OCI-LY3 (cell line): ENCODE measurements around the gene LPIN2.

Source experiments
- CTCF ChIP-seq: fragments of 200-600, 300-600 bp; sonication (generic); IDR thresholded peaks from 2 replicates; pipeline ENCODE4 v1.5.1; 2014; ENCODE audit warnings: antibody characterized with exemption, low read length, low read depth
- EZH2phosphoT487 ChIP-seq: fragments of 200-600 bp; shearing (Covaris generic); IDR thresholded peaks from 2 replicates; pipeline ENCODE4 v1.6.1; 2018; ENCODE audit warnings: antibody characterized with exemption, mixed run types, low read depth

GRCh38 chr18:3016585-3017297, 3.8 kb upstream of the LPIN2 start:
- TF ChIP-seq CTCF (no peak), EZH2phosphoT487 (no peak)
